HepG2 (cell line): ENCODE data around the gene TMEM59. TPM values are rescaled to one million over a fixed set of nuclear protein-coding genes. Genes with fewer than 3 reads are reported as not detected.
A peak's percentile ranks its signal among the peaks of the same experiment; 100 is the strongest.

Source experiments
- BRCA1 ChIP-seq: sonication (generic); formaldehyde crosslinking; IDR thresholded peaks from 2 replicates; pipeline ENCODE4 v1.4.0; 2020; ENCODE audit warnings: missing genetic modification reagents
- CBX5 ChIP-seq: sonication (generic); formaldehyde crosslinking; IDR thresholded peaks from 2 replicates; pipeline ENCODE4 v1.4.0; 2020; ENCODE audit warnings: missing genetic modification reagents, borderline replicate concordance
- HOXA5 ChIP-seq: sonication (generic); formaldehyde crosslinking; IDR thresholded peaks from 2 replicates; pipeline ENCODE4 v1.4.0; 2020; ENCODE audit warnings: missing genetic modification reagents
- MLX ChIP-seq: IDR thresholded peaks from 2 replicates; pipeline ENCODE4 v1.6.1; 2016
- NCOR1 ChIP-seq: fragments of 200-600 bp; sonication (generic); IDR thresholded peaks from 2 replicates; pipeline ENCODE4 v1.7.0; 2017; ENCODE audit warnings: antibody characterized with exemption, low read length, borderline replicate concordance
- PHB2 ChIP-seq: fragments of 450-650 bp; IDR thresholded peaks from 2 replicates; pipeline ENCODE4 v1.6.1; 2018; ENCODE audit not compliant: partially characterized antibody
- RFX1 ChIP-seq: fragments of 450-650 bp; IDR thresholded peaks from 2 replicates; pipeline ENCODE4 v1.6.1; 2017
- THAP7 ChIP-seq: sonication (generic); formaldehyde crosslinking; IDR thresholded peaks from 2 replicates; pipeline ENCODE4 v1.8.1; 2023; ENCODE audit warnings: mild to moderate bottlenecking, missing genetic modification reagents
- ZNF180 ChIP-seq: sonication (generic); formaldehyde crosslinking; IDR thresholded peaks from 2 replicates; pipeline ENCODE4 v1.4.0; 2020; ENCODE audit warnings: low read depth, missing genetic modification reagents, borderline replicate concordance
- ZNF550 ChIP-seq: sonication (generic); formaldehyde crosslinking; IDR thresholded peaks from 2 replicates; pipeline ENCODE4 v1.4.0; 2020; ENCODE audit warnings: mild to moderate bottlenecking, missing genetic modification reagents, borderline replicate concordance
- ZNF570 ChIP-seq: sonication (generic); formaldehyde crosslinking; IDR thresholded peaks from 2 replicates; pipeline ENCODE4 v1.4.0; 2020; ENCODE audit warnings: mild to moderate bottlenecking, missing genetic modification reagents, borderline replicate concordance
- ZNF652 ChIP-seq: IDR thresholded peaks from 2 replicates; pipeline ENCODE4 v1.6.1; 2016; ENCODE audit warnings: low read depth, borderline replicate concordance
- ZZZ3 ChIP-seq: sonication (generic); formaldehyde crosslinking; IDR thresholded peaks from 2 replicates; pipeline ENCODE4 v1.4.0; 2020; ENCODE audit warnings: missing genetic modification reagents, mild to moderate bottlenecking, borderline replicate concordance
- polyA plus RNA-seq, 8 experiments: library from polyadenylated mRNA; depleted of rRNA in 3 of 8; stranded (reverse) in 7 of 8; unstranded in 1 of 8; fragments of >200 nt; fragmentation: Illumina TruSeq in 4 of 8; extraction: Trizol in 4 of 8; gene quantifications; 2 replicates each; pipeline versions ENCODE4 v1.2.1 to v1.2.3, GENCODE V29; 2011 to 2016; ENCODE audit warnings: low read depth in 4 of 8, missing spikeins in 1 of 8, mixed read lengths in 1 of 8; ENCODE audit not compliant: insufficient read depth in 1 of 8
- total RNA-seq, 5 experiments: library from RNA; depleted of rRNA; stranded (reverse); fragments of >200 nt; fragmentation: Illumina TruSeq; extraction: Trizol; gene quantifications; 2 replicates each; pipeline ENCODE4 v1.2.3, GENCODE V29; 2016; ENCODE audit warnings: low read depth in 1 of 5
- TF ChIP-seq, protein P1 (sequence below): sonication (generic); formaldehyde crosslinking; IDR thresholded peaks from 2 replicates; pipeline ENCODE4 v1.5.1; 2020; ENCODE audit warnings: mild to moderate bottlenecking, missing genetic modification reagents, borderline replicate concordance
- TF ChIP-seq, protein P2 (sequence below): sonication (generic); formaldehyde crosslinking; IDR thresholded peaks from 2 replicates; pipeline ENCODE4 v1.8.0; 2022; ENCODE audit warnings: missing genetic modification reagents, low read depth, mild to moderate bottlenecking, borderline replicate concordance
- TF ChIP-seq, protein P3 (sequence below): sonication (generic); formaldehyde crosslinking; IDR thresholded peaks from 2 replicates; pipeline ENCODE4 v1.4.0; 2020; ENCODE audit warnings: mild to moderate bottlenecking, missing genetic modification reagents
- TF ChIP-seq, protein P4 (sequence below): sonication (generic); formaldehyde crosslinking; IDR thresholded peaks from 2 replicates; pipeline ENCODE4 v1.5.0; 2020; ENCODE audit warnings: missing genetic modification reagents
- TF ChIP-seq, protein P5 (sequence below): sonication (generic); formaldehyde crosslinking; IDR thresholded peaks from 2 replicates; pipeline ENCODE4 v1.5.0; 2020; ENCODE audit warnings: mild to moderate bottlenecking, missing genetic modification reagents, borderline replicate concordance

Gene TMEM59
- total and polyA plus RNA-seq, 2 of the 13 experiments (the other 11 are each of a cell fraction or from before 2014, with no cell fraction given), result 147 to 363 TPM

DNA sequence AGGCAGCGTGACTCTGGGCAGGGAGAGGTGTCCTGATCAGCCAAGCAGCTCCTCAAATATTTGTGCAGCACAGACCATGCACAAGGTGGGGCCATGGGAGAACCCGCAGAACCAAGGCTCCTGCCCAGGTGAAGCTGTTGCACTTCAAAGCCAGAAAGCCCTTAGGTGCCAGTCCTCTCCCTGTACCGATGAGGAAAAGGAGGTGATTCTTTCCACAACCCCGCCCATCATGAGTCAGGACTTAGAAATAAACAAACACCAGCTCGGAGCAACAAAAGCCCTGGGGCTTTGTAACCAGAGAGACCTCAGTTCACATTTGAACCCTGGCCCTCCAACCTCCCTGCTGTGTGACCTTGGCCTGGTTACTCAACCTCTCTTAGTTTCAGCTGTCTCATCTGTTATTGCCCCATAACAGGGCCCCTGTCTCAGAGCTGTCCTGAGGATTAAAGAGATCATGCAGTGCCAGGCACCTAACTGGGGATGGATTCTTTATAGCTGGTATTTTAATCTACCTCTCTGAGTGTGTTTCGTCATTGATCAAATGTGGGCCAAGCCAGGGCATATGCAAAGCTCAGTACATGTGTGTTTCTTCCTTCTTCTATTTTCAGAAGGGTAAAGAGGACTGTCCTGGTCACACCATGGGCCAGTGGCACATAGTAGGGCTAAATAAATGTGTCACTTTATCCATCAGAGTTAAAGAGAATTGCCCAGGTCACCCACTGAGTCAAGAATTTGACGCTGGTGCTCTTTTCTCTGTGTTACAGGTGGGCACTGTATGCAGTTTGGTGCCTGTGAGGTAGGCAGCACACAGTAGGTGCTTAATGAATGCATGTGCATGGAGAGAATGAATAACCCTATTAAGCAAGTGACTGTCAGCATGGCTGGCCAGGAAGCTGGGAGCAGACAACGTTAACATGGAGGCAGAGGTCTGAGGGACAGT, 36.4 kb downstream of the TMEM59 start (continued):
- TF ChIP-seq, protein P1, sequence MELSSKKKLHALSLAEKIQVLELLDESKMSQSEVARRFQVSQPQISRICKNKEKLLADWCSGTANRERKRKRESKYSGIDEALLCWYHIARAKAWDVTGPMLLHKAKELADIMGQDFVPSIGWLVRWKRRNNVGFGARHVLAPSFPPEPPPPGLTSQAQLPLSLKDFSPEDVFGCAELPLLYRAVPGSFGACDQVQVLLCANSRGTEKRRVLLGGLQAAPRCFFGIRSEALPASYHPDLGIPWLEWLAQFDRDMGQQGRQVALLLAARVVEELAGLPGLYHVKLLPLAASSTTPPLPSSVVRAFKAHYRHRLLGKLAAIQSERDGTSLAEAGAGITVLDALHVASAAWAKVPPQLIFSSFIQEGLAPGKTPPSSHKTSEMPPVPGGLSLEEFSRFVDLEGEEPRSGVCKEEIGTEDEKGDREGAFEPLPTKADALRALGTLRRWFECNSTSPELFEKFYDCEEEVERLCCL (CRISPR knock-in tag), result no peak
- TF ChIP-seq ZZZ3 (CRISPR knock-in tag), result no peak
- TF ChIP-seq BRCA1, result no peak
- TF ChIP-seq HOXA5 (CRISPR knock-in tag), result no peak
- TF ChIP-seq ZNF550 (CRISPR knock-in tag), result no peak
- TF ChIP-seq PHB2, result no peak
- TF ChIP-seq MLX, result no peak
- no peak for TF ChIP-seq ZNF180 (CRISPR knock-in tag)
- TF ChIP-seq, protein P2, sequence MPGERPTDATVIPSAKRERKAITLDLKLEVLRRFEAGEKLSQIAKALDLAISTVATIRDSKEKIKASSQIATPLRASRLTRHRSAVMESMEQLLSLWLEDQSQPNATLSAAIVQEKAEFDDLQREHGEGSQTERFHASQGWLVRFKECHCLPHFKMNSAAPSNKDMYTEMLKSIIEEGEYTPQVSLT (CRISPR knock-in tag), result no peak
- peak; percentile 85 for TF ChIP-seq NCOR1
- no peak for TF ChIP-seq THAP7
- peak; percentile 70; the same call in 1 of the 2 replicates for TF ChIP-seq CBX5 (CRISPR knock-in tag)
- TF ChIP-seq, protein P3, sequence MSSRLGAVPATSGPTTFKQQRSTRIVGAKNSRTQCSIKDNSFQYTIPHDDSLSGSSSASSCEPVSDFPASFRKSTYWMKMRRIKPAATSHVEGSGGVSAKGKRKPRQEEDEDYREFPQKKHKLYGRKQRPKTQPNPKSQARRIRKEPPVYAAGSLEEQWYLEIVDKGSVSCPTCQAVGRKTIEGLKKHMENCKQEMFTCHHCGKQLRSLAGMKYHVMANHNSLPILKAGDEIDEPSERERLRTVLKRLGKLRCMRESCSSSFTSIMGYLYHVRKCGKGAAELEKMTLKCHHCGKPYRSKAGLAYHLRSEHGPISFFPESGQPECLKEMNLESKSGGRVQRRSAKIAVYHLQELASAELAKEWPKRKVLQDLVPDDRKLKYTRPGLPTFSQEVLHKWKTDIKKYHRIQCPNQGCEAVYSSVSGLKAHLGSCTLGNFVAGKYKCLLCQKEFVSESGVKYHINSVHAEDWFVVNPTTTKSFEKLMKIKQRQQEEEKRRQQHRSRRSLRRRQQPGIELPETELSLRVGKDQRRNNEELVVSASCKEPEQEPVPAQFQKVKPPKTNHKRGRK (CRISPR knock-in tag), result no peak
- TF ChIP-seq ZNF570 (CRISPR knock-in tag), result no peak
- no peak for TF ChIP-seq ZNF652 (CRISPR knock-in tag)
- TF ChIP-seq, protein P4, sequence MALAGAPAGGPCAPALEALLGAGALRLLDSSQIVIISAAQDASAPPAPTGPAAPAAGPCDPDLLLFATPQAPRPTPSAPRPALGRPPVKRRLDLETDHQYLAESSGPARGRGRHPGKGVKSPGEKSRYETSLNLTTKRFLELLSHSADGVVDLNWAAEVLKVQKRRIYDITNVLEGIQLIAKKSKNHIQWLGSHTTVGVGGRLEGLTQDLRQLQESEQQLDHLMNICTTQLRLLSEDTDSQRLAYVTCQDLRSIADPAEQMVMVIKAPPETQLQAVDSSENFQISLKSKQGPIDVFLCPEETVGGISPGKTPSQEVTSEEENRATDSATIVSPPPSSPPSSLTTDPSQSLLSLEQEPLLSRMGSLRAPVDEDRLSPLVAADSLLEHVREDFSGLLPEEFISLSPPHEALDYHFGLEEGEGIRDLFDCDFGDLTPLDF (CRISPR knock-in tag), result no peak
- TF ChIP-seq, protein P5, sequence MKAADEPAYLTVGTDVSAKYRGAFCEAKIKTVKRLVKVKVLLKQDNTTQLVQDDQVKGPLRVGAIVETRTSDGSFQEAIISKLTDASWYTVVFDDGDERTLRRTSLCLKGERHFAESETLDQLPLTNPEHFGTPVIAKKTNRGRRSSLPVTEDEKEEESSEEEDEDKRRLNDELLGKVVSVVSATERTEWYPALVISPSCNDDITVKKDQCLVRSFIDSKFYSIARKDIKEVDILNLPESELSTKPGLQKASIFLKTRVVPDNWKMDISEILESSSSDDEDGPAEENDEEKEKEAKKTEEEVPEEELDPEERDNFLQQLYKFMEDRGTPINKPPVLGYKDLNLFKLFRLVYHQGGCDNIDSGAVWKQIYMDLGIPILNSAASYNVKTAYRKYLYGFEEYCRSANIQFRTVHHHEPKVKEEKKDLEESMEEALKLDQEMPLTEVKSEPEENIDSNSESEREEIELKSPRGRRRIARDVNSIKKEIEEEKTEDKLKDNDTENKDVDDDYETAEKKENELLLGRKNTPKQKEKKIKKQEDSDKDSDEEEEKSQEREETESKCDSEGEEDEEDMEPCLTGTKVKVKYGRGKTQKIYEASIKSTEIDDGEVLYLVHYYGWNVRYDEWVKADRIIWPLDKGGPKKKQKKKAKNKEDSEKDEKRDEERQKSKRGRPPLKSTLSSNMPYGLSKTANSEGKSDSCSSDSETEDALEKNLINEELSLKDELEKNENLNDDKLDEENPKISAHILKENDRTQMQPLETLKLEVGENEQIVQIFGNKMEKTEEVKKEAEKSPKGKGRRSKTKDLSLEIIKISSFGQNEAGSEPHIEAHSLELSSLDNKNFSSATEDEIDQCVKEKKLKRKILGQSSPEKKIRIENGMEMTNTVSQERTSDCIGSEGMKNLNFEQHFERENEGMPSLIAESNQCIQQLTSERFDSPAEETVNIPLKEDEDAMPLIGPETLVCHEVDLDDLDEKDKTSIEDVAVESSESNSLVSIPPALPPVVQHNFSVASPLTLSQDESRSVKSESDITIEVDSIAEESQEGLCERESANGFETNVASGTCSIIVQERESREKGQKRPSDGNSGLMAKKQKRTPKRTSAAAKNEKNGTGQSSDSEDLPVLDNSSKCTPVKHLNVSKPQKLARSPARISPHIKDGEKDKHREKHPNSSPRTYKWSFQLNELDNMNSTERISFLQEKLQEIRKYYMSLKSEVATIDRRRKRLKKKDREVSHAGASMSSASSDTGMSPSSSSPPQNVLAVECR, result peak; percentile 49; the same call in 1 of the 2 replicates
- no peak for TF ChIP-seq RFX1
